Stomach (tissue), 9 donors: ENCODE data around the gene AVL9. TPM values are rescaled to one million over a fixed set of nuclear protein-coding genes. Genes with fewer than 3 reads are reported as not detected.

Experiments
- DNase-seq, 2 donors: peaks; one replicate each; pipeline versions ENCODE4 v3.0.0 to v3.0.0-alpha.2; 2013 to 2019
- H3K27ac ChIP-seq, 5 donors: fragments of 200-600 bp in 4 of 5; sonication (generic) in 4 of 5; one replicate each; pipeline ENCODE4 v1.5.1; 2013 to 2019; ENCODE audit warnings: mild to moderate bottlenecking in 1 of 5, moderate library complexity in 1 of 5
- H3K27me3 ChIP-seq, 3 donors: fragments of 200-600 bp; sonication (generic); one replicate each; pipeline ENCODE4 v1.5.1; 2017 to 2019; ENCODE audit warnings: mixed run types in 1 of 3
- H3K36me3 ChIP-seq, 4 donors: fragments of 200-600 bp; sonication (generic); 1 replicate in 3 of 4; 2 replicates in 1 of 4; pipeline ENCODE4 v1.5.1; 2016 to 2019
- H3K4me1 ChIP-seq, 4 donors: fragments of 200-600 bp; sonication (generic); one replicate each; pipeline ENCODE4 v1.5.1; 2016 to 2019
- H3K4me3 ChIP-seq, 4 donors: fragments of 200-600 bp; sonication (generic) in 3 of 4; one replicate each; pipeline ENCODE4 v1.5.1; 2016 to 2019; ENCODE audit warnings: mild to moderate bottlenecking in 1 of 4
- H3K9me3 ChIP-seq, 4 donors: fragments of 200-600 bp; sonication (generic); one replicate each; pipeline ENCODE4 v1.5.1; 2016 to 2019
- EP300 ChIP-seq: sonication (generic); formaldehyde crosslinking; IDR thresholded peaks from one replicate; pipeline ENCODE4 v1.6.1; 2017; ENCODE audit warnings: antibody characterized with exemption
- POLR2A ChIP-seq, 4 donors: fragments of 450-650 bp; IDR thresholded peaks; one replicate each; pipeline ENCODE4 v1.6.1; 2016; ENCODE audit warnings: antibody characterized with exemption in 4 of 4, control low read depth in 2 of 4, mild to moderate bottlenecking in 1 of 4, moderate library complexity in 1 of 4
- POLR2AphosphoS5 ChIP-seq, 3 donors: sonication (generic); formaldehyde crosslinking; IDR thresholded peaks; one replicate each; pipeline ENCODE4 v1.6.1; 2016; ENCODE audit warnings: antibody characterized with exemption in 3 of 3
- WGBS, 5 donors: extraction: QIAGEN DNeasy Blood & Tissue Kit in 3 of 5; methylation state at CpG; one replicate each; pipeline versions ENCODE4 v1.1.5 to v1.1.7; 2013 to 2018; 5-methylcytosine and 5-hydroxymethylcytosine counted together
- intact Hi-C: fragments of 100-400 bp; cut with DNase I; formaldehyde crosslinking; loops from one replicate; pipeline ENCODE4 v1.15.1; 2023; ENCODE audit warnings: low total_unique reads
- polyA plus RNA-seq, 3 donors: library from polyadenylated mRNA; stranded (reverse); fragments of 200-250 nt; gene quantifications; one replicate each; pipeline ENCODE4 v1.2.3, GENCODE V29; 2013
- total RNA-seq, 5 donors: library from RNA; depleted of rRNA; stranded (reverse); fragments of >200 nt; gene quantifications; one replicate each; pipeline versions ENCODE4 v1.1.0 to v1.2.3, GENCODE V29; 2014 to 2016
- TF ChIP-seq, protein P1 (sequence below), 7 experiments: fragments of 450-650 bp in 4 of 7; fragments of 200-600 bp in 3 of 7; sonication (generic) in 3 of 7; IDR thresholded peaks; one replicate each; pipeline ENCODE4 v1.5.1; 2016 to 2019; ENCODE audit warnings: antibody characterized with exemption in 7 of 7, control low read depth in 2 of 7, mild to moderate bottlenecking in 1 of 7
- donor health status: healthy with polysubstance abuse.
- donor health status: Bipolar disorder and iron deficiency.
- donor health status: healthy.

The AVL9 gene
- total and polyA plus RNA-seq, 8 donors: 7.2 to 197 (median 36.4) TPM

DNA sequence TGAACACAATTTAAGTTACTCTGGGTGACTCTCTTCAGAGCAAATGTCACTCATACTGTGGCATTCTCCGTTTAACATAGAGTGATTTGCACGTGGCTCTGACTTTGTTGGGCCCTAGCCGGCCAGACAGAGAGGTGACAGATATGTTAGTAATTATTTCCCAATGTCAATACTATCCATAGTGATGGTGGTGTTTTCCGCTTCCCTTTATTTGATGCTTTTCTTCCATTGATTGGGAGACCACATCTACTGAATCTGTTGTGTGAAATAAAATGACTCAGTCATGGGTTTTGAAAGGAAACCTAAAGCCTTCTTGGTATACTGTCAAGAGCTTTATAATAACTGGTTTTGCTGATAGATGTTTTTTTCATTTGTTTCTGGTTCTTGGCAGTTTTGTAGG is 7.4 kb downstream of the AVL9 start:
- intact Hi-C loops: no loop called here
- no peak for DNase-seq
- peaks cover 0 to 46% (median 24%) of the 10 kb centered on the region in 4 donors for H3K4me1 ChIP-seq
- H3K36me3 ChIP-seq: no peaks in the 10 kb centered on the region
- H3K4me3 ChIP-seq: no peak overlapping the region
- H3K9me3 ChIP-seq: no peaks in the 10 kb centered on the region
- no peak overlapping the region for H3K27ac ChIP-seq
- H3K27me3 ChIP-seq: no peaks in the 10 kb centered on the region
- 58 to 72% (median 63%) methylated on average over 4 of the region's 4 CpGs for WGBS, 5 donors
- TF ChIP-seq POLR2AphosphoS5 (IDR thresholded peaks at IDR 0.05): no peak
- no peak for TF ChIP-seq POLR2A (IDR thresholded peaks at IDR 0.05)
- TF ChIP-seq, protein P1, sequence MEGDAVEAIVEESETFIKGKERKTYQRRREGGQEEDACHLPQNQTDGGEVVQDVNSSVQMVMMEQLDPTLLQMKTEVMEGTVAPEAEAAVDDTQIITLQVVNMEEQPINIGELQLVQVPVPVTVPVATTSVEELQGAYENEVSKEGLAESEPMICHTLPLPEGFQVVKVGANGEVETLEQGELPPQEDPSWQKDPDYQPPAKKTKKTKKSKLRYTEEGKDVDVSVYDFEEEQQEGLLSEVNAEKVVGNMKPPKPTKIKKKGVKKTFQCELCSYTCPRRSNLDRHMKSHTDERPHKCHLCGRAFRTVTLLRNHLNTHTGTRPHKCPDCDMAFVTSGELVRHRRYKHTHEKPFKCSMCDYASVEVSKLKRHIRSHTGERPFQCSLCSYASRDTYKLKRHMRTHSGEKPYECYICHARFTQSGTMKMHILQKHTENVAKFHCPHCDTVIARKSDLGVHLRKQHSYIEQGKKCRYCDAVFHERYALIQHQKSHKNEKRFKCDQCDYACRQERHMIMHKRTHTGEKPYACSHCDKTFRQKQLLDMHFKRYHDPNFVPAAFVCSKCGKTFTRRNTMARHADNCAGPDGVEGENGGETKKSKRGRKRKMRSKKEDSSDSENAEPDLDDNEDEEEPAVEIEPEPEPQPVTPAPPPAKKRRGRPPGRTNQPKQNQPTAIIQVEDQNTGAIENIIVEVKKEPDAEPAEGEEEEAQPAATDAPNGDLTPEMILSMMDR (IDR thresholded peaks at IDR 0.05): no peak
- TF ChIP-seq EP300: no peak

DNA sequence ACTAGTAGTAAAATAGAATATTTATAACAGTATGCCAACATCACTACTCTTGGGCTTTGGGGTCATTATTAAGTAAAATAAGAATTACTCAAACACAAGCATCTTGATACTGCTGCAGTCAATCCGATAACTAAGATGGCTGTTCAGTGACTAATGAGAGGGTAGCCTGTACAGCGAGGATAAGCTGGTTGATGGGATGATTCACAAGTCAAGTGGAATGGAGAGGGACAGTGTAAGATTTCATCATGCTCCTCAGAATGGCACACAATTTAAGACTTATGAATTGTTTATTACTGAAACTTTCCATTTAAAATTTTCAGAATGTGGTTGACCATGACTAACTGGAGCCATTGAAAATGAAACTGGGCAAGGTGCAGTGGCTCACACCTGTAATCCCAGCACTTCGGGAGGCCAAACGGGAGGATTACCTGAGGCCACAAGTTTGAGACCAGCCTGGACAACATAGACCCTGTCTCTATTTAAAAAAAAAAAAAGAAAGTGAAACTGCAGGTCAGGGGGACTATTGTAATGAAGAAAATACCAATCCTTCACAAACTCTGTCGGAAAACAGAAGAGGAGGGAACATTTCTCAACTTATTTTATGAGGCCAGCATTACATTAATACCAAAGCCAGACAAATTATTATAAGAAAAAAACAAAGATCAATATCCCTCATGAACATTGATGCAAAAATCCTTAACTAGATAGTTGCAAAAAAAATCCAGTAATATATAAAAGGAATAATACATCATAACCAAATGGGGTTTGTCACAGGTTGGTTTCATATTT is 11.2 kb downstream of the AVL9 start:
- DNase-seq: no peak
- intact Hi-C loops: no loop called here
- no peaks in the 10 kb centered on the region for H3K9me3 ChIP-seq
- peaks cover 0 to 4% (median 0%) of the 10 kb centered on the region in 4 donors for H3K36me3 ChIP-seq
- WGBS, 5 donors: 86 to 93% (median 90%) methylated on average over 5 of the region's 5 CpGs
- H3K4me1 ChIP-seq: peaks cover 0 to 35% (median 12%) of the 10 kb centered on the region in 4 donors
- no peak for TF ChIP-seq POLR2A (IDR thresholded peaks at IDR 0.05)
- TF ChIP-seq, protein P1 (IDR thresholded peaks at IDR 0.05): no peak
- no peak for TF ChIP-seq POLR2AphosphoS5 (IDR thresholded peaks at IDR 0.05)
- TF ChIP-seq EP300: no peak
- H3K27ac ChIP-seq: no peak overlapping the region
- H3K27me3 ChIP-seq: no peaks in the 10 kb centered on the region
- no peak overlapping the region for H3K4me3 ChIP-seq

DNA sequence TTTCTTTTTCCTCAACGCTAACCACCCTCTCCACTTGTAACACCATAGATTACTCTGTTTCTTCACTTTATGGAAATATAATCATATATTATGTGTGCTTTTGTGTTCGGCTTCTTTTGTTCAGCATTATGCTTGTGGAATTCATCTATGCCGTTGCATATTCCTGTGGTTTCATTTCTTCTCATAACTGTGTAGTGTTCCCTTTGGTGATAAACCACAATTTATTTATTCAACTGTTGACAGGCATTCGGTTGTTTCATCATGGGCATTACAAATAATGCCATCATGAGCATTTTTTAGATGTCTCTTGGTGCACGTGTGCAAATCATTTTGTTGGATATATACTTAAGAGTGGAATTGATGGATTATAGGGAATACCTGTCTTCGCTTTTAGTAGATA is 12.1 kb downstream of the AVL9 start:
- no peaks in the 10 kb centered on the region for H3K9me3 ChIP-seq
- TF ChIP-seq EP300 (no peak), POLR2AphosphoS5 (IDR thresholded peaks at IDR 0.05) (no peak), POLR2A (IDR thresholded peaks at IDR 0.05) (no peak)
- TF ChIP-seq, protein P1 (IDR thresholded peaks at IDR 0.05): no peak
- H3K27ac ChIP-seq: no peak overlapping the region
- H3K27me3 ChIP-seq: no peaks in the 10 kb centered on the region
- H3K4me1 ChIP-seq: peaks cover 0 to 25% (median 8%) of the 10 kb centered on the region in 4 donors
- no peak overlapping the region for H3K4me3 ChIP-seq
- intact Hi-C loops: no loop called here
- peaks cover 0 to 4% (median 0%) of the 10 kb centered on the region in 4 donors for H3K36me3 ChIP-seq
- no peak for DNase-seq
- WGBS, 5 donors: 92 to 96% (median 93%) methylated on average over 6 of the region's 6 CpGs

- 91 to 98% (median 96%) methylated on average over 4 of the region's 4 CpGs for WGBS, 5 donors
- Histone ChIP-seq H3K9me3 (no peaks in the 10 kb centered on the region), H3K27ac (no peak overlapping the region), H3K36me3 (peaks cover 0 to 11% (median 0%) of the 10 kb centered on the region in 4 donors), H3K4me1 (peaks cover 0 to 40% (median 19%) of the 10 kb centered on the region in 4 donors), H3K4me3 (no peak overlapping the region), H3K27me3 (no peaks in the 10 kb centered on the region)
- TF ChIP-seq POLR2AphosphoS5 (IDR thresholded peaks at IDR 0.05) (no peak), POLR2A (IDR thresholded peaks at IDR 0.05) (no peak), EP300 (no peak)
- TF ChIP-seq, protein P1 (IDR thresholded peaks at IDR 0.05): no peak
- intact Hi-C loops: no loop called here
- no peak for DNase-seq
These were observed 16.5 kb downstream of the AVL9 start for GRCh38 chr7:32511791-32512190.
